ENCODE measurements around the gene CST3. TPM values are rescaled to one million over a fixed set of nuclear protein-coding genes. Genes with fewer than 3 reads are reported as not detected.

The CST3 gene
- total RNA-seq, 1 experiment from 2014 or later, result 181 TPM

DNA sequence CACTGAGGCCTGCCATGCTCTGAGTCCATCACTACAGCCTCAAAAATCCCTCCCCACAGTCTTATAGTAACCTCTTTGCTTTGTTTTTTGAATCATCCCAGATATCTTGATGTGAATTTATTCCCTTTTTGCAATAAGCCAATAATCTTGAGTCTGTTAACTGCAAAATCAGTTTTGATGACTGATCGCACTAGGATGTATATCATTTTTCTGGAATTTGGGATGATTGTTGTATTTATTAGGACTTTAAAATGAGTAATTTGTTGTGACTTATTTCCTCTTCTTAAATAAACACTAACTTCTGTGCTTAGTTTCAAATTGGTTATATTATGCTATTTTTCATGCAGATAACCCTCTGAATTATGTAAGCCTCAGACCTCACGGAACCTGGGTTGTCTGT is 45.5 kb upstream of the CST3 start:
- RAD21 ChIA-PET (ENCODE audit: low non-redundant PET in 1 of 2, low total read pairs in 2 of 2, uncharacterized antibody in 2 of 2, unreplicated experiment in 2 of 2), result no interaction called here
- no TSS peak for BruUV-seq (replicated peaks)
- Histone ChIP-seq H3K9me2 (ENCODE audit: insufficient read depth) (no peaks in the 10 kb centered on the region), H3K9ac (ENCODE audit: low read length) (no peak overlapping the region), H4K20me1 (ENCODE audit: insufficient read depth) (no peaks in the 10 kb centered on the region), H3K27me3 (ENCODE audit: insufficient read depth, low read length) (peaks cover 4% of the 10 kb centered on the region; the same call in 1 of the 2 replicates), H3K4me3 (replicated peaks in 1 of 2; ENCODE audit: low read depth in 1 of 2, low read length in 2 of 2) (no peak overlapping the region), H3K9me3 (ENCODE audit: control insufficient read depth in 1 of 2, insufficient read depth in 1 of 2, low read depth in 1 of 2, low read length in 2 of 2) (no peaks in the 10 kb centered on the region), H2AFZ (ENCODE audit: low read depth, low read length, poor library complexity, severe bottlenecking) (no peak overlapping the region), H3K27ac (ENCODE audit: low read depth, low read length) (no peak overlapping the region), H3K79me2 (ENCODE audit: insufficient read depth, low read length) (no peaks in the 10 kb centered on the region), H3K4me2 (ENCODE audit: low read length) (no peak overlapping the region), H3K4me1 (ENCODE audit: control insufficient read depth in 1 of 2, insufficient read depth in 2 of 2, low read length in 2 of 2) (no peaks in the 10 kb centered on the region), H3K36me3 (ENCODE audit: control insufficient read depth in 1 of 2, insufficient read depth in 2 of 2, low read length in 2 of 2) (no peaks in the 10 kb centered on the region)
- DNase-seq (ENCODE audit: low read depth, low spot score) (no peak), ATAC-seq (no peak)
- TF ChIP-seq, protein P1, sequence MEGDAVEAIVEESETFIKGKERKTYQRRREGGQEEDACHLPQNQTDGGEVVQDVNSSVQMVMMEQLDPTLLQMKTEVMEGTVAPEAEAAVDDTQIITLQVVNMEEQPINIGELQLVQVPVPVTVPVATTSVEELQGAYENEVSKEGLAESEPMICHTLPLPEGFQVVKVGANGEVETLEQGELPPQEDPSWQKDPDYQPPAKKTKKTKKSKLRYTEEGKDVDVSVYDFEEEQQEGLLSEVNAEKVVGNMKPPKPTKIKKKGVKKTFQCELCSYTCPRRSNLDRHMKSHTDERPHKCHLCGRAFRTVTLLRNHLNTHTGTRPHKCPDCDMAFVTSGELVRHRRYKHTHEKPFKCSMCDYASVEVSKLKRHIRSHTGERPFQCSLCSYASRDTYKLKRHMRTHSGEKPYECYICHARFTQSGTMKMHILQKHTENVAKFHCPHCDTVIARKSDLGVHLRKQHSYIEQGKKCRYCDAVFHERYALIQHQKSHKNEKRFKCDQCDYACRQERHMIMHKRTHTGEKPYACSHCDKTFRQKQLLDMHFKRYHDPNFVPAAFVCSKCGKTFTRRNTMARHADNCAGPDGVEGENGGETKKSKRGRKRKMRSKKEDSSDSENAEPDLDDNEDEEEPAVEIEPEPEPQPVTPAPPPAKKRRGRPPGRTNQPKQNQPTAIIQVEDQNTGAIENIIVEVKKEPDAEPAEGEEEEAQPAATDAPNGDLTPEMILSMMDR (IDR thresholded peaks at IDR 0.05 in 2 of 3, conservative IDR thresholded peaks at IDR 0.05 in 1 of 3; ENCODE audit: borderline replicate concordance in 1 of 3, insufficient read depth in 1 of 3, low read depth in 2 of 3, low read length in 2 of 3), result no peak
- TF ChIP-seq, protein P2, sequence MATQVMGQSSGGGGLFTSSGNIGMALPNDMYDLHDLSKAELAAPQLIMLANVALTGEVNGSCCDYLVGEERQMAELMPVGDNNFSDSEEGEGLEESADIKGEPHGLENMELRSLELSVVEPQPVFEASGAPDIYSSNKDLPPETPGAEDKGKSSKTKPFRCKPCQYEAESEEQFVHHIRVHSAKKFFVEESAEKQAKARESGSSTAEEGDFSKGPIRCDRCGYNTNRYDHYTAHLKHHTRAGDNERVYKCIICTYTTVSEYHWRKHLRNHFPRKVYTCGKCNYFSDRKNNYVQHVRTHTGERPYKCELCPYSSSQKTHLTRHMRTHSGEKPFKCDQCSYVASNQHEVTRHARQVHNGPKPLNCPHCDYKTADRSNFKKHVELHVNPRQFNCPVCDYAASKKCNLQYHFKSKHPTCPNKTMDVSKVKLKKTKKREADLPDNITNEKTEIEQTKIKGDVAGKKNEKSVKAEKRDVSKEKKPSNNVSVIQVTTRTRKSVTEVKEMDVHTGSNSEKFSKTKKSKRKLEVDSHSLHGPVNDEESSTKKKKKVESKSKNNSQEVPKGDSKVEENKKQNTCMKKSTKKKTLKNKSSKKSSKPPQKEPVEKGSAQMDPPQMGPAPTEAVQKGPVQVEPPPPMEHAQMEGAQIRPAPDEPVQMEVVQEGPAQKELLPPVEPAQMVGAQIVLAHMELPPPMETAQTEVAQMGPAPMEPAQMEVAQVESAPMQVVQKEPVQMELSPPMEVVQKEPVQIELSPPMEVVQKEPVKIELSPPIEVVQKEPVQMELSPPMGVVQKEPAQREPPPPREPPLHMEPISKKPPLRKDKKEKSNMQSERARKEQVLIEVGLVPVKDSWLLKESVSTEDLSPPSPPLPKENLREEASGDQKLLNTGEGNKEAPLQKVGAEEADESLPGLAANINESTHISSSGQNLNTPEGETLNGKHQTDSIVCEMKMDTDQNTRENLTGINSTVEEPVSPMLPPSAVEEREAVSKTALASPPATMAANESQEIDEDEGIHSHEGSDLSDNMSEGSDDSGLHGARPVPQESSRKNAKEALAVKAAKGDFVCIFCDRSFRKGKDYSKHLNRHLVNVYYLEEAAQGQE (IDR thresholded peaks at IDR 0.05; ENCODE audit: low read depth), result no peak
- TF ChIP-seq POLR2AphosphoS5 (IDR thresholded peaks at IDR 0.05; ENCODE audit: low read depth, low read length) (no peak), JUND (IDR thresholded peaks at IDR 0.05) (no peak), RAD21 (IDR thresholded peaks at IDR 0.05; ENCODE audit: low read depth) (no peak), SIN3A (IDR thresholded peaks at IDR 0.05; ENCODE audit: low read depth) (no peak), EZH2 (IDR thresholded peaks at IDR 0.05) (no peak), TCF7L2 (IDR thresholded peaks at IDR 0.05; ENCODE audit: borderline replicate concordance, extremely low read depth, insufficient read depth, insufficient read length) (no peak), FOSL1 (IDR thresholded peaks at IDR 0.05; ENCODE audit: low read depth) (no peak), POLR2A (IDR thresholded peaks at IDR 0.05; ENCODE audit: borderline replicate concordance, extremely low read depth, insufficient read depth, insufficient read length) (no peak), EZH2phosphoT487 (IDR thresholded peaks at IDR 0.05; ENCODE audit: borderline replicate concordance) (no peak), ELF1 (IDR thresholded peaks at IDR 0.05; ENCODE audit: borderline replicate concordance, low read depth) (no peak), SRF (IDR thresholded peaks at IDR 0.05; ENCODE audit: low read depth) (no peak), CEBPB (IDR thresholded peaks at IDR 0.05; ENCODE audit: low read depth) (no peak)
- TF ChIP-seq, protein P3, sequence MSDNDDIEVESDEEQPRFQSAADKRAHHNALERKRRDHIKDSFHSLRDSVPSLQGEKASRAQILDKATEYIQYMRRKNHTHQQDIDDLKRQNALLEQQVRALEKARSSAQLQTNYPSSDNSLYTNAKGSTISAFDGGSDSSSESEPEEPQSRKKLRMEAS (IDR thresholded peaks at IDR 0.05), result no peak
- CTCF ChIA-PET, result no interaction called here
- intact Hi-C loops (cut with micrococcal nuclease), result no loop called here
- POLR2A ChIA-PET, result no interaction called here

Data from HCT116 (cell line).